ENCODE data around the gene FNDC3B. TPM values are rescaled to one million over a fixed set of nuclear protein-coding genes. Genes with fewer than 3 reads are reported as not detected.

The FNDC3B gene
- total RNA-seq, 1 donor from 2014 or later = 290 TPM

DNA sequence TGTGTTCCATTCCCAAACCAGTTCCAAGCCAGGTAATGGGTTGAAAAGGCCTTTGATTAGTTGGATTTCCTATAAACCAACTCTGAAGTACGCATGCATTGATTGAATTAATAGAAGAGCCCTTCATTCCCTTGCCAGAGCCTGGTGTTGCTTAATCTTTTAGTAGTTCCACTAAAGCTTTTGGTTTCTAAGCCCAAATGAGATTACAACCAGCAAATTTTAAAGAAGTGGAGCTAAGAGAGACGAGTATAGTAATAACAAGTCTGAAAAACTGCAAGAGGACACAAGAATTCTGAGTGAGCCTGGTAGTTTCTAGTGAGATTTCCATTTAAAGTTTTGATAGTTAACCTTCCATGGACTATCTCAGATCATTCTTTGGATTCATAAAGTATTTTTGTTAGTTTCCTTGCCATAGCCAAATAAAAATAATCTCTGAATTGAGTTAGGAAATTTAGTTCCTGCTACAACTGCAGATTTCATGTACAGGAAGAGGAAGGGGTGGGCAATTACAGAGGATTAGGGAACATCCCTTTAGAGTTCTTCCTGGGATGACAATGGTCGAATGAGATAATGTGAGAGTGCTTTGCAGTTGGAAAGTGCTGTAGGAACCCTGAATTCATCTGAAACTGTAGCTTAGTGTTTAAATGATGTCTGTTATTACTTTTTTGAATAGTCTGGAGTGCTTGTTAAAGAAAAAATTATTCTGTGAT, 136.8 kb downstream of the FNDC3B start:
- H3K9me3 Mint-ChIP-seq (ENCODE audit: low read depth) = no peaks in the 10 kb centered on the region
- H3K36me3 Mint-ChIP-seq (ENCODE audit: low read depth) = peaks cover 9% of the 10 kb centered on the region
- H3K27ac Mint-ChIP-seq (ENCODE audit: unreplicated experiment) = peak overlapping the region; percentile 70
- TF ChIP-seq, protein P1, sequence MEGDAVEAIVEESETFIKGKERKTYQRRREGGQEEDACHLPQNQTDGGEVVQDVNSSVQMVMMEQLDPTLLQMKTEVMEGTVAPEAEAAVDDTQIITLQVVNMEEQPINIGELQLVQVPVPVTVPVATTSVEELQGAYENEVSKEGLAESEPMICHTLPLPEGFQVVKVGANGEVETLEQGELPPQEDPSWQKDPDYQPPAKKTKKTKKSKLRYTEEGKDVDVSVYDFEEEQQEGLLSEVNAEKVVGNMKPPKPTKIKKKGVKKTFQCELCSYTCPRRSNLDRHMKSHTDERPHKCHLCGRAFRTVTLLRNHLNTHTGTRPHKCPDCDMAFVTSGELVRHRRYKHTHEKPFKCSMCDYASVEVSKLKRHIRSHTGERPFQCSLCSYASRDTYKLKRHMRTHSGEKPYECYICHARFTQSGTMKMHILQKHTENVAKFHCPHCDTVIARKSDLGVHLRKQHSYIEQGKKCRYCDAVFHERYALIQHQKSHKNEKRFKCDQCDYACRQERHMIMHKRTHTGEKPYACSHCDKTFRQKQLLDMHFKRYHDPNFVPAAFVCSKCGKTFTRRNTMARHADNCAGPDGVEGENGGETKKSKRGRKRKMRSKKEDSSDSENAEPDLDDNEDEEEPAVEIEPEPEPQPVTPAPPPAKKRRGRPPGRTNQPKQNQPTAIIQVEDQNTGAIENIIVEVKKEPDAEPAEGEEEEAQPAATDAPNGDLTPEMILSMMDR (IDR thresholded peaks at IDR 0.05) = no peak
- no peak overlapping the region for H3K4me3 Mint-ChIP-seq (ENCODE audit: unreplicated experiment)
- H3K27me3 Mint-ChIP-seq (ENCODE audit: low read depth) = no peaks in the 10 kb centered on the region
- H3K4me1 Mint-ChIP-seq (ENCODE audit: low read depth) = peaks cover 83% of the 10 kb centered on the region
- no peak for DNase-seq (ENCODE audit: low spot score)

DNA sequence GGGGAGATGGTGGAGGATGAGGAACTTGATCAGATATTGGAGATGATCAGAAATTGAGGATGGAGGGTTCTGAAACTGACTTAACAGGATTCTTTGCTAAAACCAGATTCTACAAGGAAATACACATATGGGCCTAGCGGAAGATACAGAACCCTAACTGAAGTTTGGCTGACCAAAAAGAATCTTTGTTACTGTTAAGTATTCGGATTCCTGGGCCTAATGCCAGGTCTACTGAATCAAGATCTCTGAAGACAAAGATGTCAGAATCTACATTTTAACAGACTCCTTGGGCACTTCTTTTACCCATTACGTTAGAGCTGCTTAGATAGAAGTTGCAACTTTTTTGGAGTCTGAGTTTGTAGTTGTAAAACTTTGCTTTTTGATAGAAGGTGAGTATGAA, 137.7 kb downstream of the FNDC3B start:
- Mint-ChIP-seq H3K9me3 (ENCODE audit: low read depth) (no peaks in the 10 kb centered on the region), H3K27ac (ENCODE audit: unreplicated experiment) (peak overlapping the region; percentile 70), H3K4me3 (ENCODE audit: unreplicated experiment) (no peak overlapping the region), H3K27me3 (ENCODE audit: low read depth) (no peaks in the 10 kb centered on the region), H3K4me1 (ENCODE audit: low read depth) (peaks cover 78% of the 10 kb centered on the region), H3K36me3 (ENCODE audit: low read depth) (peaks cover 8% of the 10 kb centered on the region)
- DNase-seq (ENCODE audit: low spot score) = no peak
- TF ChIP-seq, protein P1 (IDR thresholded peaks at IDR 0.05) = no peak

DNA sequence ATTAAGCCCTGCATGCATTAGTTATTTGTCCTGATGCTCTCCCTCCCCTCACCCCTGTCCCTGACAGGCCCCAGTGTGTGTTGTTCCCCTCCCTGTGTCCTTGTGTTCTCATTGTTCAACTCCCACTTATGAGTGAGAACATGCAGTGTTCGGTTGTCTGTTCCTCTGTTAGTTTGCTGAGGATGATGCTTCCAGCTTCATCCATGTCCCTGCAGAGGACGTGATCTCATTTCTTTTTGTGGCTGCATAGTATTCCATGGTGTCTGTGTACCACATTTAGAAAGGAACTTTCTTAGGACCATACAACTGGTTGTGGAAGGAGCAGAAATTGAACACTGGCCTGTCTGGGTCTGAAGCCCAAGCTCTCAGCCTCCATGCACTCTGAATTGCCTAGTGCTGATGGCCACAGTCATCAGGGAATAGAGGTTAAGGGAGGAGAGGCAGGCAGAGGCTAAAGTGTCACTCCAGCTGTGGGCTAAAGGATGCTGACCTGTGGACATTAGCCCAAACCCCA, 138.5 kb downstream of the FNDC3B start:
- DNase-seq (ENCODE audit: low spot score) = no peak
- H3K9me3 Mint-ChIP-seq (ENCODE audit: low read depth) = no peaks in the 10 kb centered on the region
- peaks cover 78% of the 10 kb centered on the region for H3K4me1 Mint-ChIP-seq (ENCODE audit: low read depth)
- TF ChIP-seq, protein P1 (IDR thresholded peaks at IDR 0.05) = no peak
- H3K27ac Mint-ChIP-seq (ENCODE audit: unreplicated experiment) = peak overlapping the region; percentile 80
- H3K4me3 Mint-ChIP-seq (ENCODE audit: unreplicated experiment) = no peak overlapping the region
- H3K27me3 Mint-ChIP-seq (ENCODE audit: low read depth) = no peaks in the 10 kb centered on the region
- H3K36me3 Mint-ChIP-seq (ENCODE audit: low read depth) = peaks cover 8% of the 10 kb centered on the region

DNA sequence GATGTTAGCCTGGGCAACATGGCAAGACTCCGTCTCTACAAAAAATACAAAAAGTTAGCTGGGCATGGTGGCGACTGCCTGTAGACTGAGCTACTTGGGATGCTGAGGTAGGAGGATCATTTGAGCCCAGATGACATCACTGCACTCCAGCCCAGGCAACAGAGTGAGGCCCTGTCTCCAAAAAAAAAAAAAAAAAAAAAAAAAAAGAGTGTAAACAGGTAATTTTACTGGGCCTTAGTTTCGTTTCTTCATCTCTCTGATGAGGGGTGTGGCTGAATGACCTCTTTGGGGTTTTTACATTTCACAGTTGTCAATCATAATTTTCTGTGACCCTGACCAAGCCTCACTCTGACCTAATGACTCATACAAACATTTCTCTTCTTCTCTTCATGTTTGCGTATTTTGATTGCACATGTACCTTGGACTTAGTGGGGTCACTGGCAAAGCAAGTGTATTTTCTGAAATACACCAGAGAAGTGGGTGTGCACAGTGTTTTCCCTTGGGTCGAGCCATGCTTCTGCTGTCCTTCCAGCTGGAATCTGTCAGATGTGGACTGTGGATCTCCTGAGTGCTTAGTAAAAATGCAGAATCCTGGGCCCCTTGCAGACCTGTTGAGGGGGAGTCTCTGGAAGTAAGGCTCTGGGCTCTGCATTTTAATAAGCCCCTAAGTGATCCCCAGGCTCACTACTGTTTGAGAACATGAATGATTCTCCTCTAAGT, 140.5 kb downstream of the FNDC3B start:
- Mint-ChIP-seq H3K4me1 (ENCODE audit: low read depth) (peaks cover 78% of the 10 kb centered on the region), H3K27me3 (ENCODE audit: low read depth) (no peaks in the 10 kb centered on the region), H3K4me3 (ENCODE audit: unreplicated experiment) (no peak overlapping the region), H3K27ac (ENCODE audit: unreplicated experiment) (peak overlapping the region; percentile 64), H3K36me3 (ENCODE audit: low read depth) (peaks cover 11% of the 10 kb centered on the region), H3K9me3 (ENCODE audit: low read depth) (no peaks in the 10 kb centered on the region)
- DNase-seq (ENCODE audit: low spot score) = no peak
- TF ChIP-seq, protein P1 (IDR thresholded peaks at IDR 0.05) = no peak

DNA sequence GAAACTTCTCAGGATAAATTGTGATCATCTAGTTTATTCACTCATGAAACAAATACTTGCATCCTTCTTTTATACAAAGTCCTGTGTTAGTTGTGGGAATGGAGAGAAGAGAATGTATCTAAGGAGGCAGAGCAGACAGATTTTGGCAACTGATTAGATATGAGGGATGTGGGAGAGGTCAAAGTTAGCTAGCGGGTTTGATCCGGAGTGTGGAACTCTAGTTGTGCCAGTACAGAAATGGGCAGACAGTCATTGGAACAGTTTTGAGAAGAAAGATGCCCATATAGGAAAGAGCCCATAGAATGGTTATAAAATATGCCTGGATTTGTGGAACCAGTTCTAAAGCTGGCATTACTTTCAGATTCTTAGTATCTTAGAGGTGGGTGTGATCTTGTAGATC, 141.1 kb downstream of the FNDC3B start:
- peak overlapping the region; percentile 28 for H3K27ac Mint-ChIP-seq (ENCODE audit: unreplicated experiment)
- H3K4me1 Mint-ChIP-seq (ENCODE audit: low read depth) = peaks cover 78% of the 10 kb centered on the region
- H3K27me3 Mint-ChIP-seq (ENCODE audit: low read depth) = no peaks in the 10 kb centered on the region
- H3K9me3 Mint-ChIP-seq (ENCODE audit: low read depth) = no peaks in the 10 kb centered on the region
- H3K4me3 Mint-ChIP-seq (ENCODE audit: unreplicated experiment) = no peak overlapping the region
- DNase-seq (ENCODE audit: low spot score) = no peak
- peaks cover 11% of the 10 kb centered on the region for H3K36me3 Mint-ChIP-seq (ENCODE audit: low read depth)
- TF ChIP-seq, protein P1 (IDR thresholded peaks at IDR 0.05) = no peak

Data from chondrocyte (in vitro differentiated cells).